ENCODE data around the gene TNFSF11.

The TNFSF11 gene

DNA sequence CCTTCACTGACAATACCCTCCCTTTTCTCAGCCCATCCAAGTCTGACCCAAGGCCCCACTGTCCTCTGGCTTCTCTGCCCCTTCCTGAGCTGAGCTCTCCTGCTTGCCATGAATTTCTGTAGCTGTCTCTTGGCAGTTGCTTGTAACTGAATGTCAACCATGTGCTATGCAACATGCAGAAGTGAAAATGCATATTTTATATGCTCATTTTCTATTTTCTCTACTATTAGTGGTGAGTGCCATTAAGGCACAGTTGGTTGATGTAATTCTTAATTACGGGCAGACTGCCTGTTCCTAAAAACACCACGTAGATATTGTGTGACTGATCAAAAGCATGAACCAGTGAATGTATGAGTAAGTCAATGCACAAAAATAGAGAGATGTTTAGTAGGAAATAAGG, 29.6 kb downstream of the TNFSF11 start:
- H3K4me3 ChIP-seq (ENCODE audit: control insufficient read depth, low read depth, low read length): no peak overlapping the region
- TF ChIP-seq, protein P1, sequence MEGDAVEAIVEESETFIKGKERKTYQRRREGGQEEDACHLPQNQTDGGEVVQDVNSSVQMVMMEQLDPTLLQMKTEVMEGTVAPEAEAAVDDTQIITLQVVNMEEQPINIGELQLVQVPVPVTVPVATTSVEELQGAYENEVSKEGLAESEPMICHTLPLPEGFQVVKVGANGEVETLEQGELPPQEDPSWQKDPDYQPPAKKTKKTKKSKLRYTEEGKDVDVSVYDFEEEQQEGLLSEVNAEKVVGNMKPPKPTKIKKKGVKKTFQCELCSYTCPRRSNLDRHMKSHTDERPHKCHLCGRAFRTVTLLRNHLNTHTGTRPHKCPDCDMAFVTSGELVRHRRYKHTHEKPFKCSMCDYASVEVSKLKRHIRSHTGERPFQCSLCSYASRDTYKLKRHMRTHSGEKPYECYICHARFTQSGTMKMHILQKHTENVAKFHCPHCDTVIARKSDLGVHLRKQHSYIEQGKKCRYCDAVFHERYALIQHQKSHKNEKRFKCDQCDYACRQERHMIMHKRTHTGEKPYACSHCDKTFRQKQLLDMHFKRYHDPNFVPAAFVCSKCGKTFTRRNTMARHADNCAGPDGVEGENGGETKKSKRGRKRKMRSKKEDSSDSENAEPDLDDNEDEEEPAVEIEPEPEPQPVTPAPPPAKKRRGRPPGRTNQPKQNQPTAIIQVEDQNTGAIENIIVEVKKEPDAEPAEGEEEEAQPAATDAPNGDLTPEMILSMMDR (conservative IDR thresholded peaks at IDR 0.05; ENCODE audit: control insufficient read depth, insufficient read depth, low read depth, low read length): no peak
- DNase-seq (ENCODE audit: low read depth): no peak

DNA sequence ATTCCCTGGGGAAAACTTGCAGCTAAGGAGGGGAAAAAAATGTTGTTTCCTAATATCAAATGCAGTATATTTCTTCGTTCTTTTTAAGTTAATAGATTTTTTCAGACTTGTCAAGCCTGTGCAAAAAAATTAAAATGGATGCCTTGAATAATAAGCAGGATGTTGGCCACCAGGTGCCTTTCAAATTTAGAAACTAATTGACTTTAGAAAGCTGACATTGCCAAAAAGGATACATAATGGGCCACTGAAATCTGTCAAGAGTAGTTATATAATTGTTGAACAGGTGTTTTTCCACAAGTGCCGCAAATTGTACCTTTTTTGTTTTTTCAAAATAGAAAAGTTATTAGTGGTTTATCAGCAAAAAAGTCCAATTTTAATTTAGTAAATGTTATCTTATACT, 33.6 kb downstream of the TNFSF11 start:
- no peak for DNase-seq (ENCODE audit: low read depth)
- H3K4me3 ChIP-seq (ENCODE audit: control insufficient read depth, low read depth, low read length): no peak overlapping the region
- TF ChIP-seq, protein P1 (conservative IDR thresholded peaks at IDR 0.05; ENCODE audit: control insufficient read depth, insufficient read depth, low read depth, low read length): no peak

DNA sequence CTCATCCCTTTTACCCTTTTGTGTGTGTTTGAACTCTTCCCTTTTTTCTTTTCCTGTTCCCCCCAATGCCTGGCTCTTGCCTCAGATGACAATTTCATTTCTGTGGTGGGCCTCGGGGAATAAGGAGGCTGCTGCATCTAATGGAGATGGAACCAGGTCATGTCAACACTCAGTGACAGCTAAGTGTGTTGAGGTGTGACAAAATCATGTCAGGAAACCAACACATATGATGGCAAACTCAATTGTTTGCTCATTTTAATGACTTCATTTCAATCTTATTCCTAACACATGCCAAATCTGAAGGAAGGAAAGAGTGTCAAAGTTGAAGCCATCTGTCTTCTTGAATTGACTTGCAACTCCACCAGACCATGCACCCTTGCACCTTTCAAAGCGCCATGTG, 36.7 kb downstream of the TNFSF11 start:
- no peak for DNase-seq (ENCODE audit: low read depth)
- TF ChIP-seq, protein P1 (conservative IDR thresholded peaks at IDR 0.05; ENCODE audit: control insufficient read depth, insufficient read depth, low read depth, low read length): no peak
- H3K4me3 ChIP-seq (ENCODE audit: control insufficient read depth, low read depth, low read length): no peak overlapping the region

DNA sequence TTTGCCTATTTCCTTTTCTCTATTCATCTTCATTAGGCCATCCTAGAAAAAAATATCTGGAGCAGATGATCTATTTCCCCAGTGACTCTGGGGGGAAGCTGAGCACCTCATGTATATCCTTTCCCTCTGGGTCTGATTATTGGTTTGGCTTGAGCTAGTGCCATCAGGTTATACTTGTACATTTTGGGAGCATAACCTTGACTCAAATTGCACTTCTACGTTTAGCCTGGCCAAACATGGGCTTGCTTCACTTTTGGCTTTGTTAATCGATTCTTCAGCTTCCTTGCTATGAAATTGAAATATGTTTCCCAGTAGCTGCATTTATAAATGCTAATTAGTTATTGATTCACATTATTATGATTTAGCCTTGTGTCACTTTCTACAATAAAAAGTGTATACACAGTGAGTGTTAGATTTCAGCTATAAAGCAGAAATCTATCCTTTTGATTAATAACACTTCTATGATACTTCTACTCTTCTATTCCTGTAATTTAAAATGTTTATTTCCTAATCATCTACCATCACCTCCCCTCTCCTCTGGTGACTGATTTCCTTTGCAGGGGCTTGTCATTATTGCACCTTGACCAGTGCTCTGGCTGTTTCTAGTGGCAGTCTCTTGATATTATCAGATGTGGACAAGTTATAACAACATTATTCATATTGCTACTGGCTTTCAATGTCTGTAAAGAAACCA, 37.3 kb downstream of the TNFSF11 start:
- DNase-seq (ENCODE audit: low read depth): no peak
- H3K4me3 ChIP-seq (ENCODE audit: control insufficient read depth, low read depth, low read length): no peak overlapping the region
- TF ChIP-seq, protein P1 (conservative IDR thresholded peaks at IDR 0.05; ENCODE audit: control insufficient read depth, insufficient read depth, low read depth, low read length): no peak

DNA sequence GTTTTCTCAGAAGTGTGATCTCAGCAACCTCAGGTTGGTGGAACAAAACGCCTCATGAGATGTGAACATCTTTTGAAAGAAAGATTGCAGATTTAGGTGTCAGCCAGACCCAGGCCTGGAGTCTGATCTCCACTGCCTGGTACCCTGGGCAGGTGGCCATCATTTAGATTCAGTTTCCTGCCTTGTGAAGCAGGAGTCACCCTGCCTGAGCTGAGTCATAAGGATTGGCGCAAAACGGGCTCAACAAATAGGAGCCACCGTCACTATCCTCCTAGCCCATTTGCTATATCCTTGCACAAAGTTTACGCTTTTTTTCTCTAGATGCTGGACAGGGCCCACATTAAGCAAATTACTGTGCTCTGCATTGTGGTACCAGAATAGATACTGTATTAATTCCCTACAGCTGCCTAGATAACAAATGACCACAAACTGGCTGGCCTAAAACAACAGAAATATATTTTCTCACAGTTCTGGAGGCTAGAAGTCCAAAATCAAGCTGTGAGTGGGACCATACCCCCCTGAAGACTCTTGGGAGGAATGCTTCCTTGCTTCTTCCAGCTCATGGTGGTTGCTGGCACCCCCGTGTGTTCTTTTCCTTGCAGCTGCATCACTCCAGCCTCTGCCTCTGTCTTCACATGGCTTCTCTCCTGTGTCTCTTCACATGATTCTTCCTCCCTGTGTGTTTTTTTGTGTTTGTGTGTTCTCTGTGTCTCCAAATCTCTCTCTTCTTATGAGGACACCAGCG, 38.2 kb downstream of the TNFSF11 start:
- TF ChIP-seq, protein P1 (conservative IDR thresholded peaks at IDR 0.05; ENCODE audit: control insufficient read depth, insufficient read depth, low read depth, low read length): no peak
- H3K4me3 ChIP-seq (ENCODE audit: control insufficient read depth, low read depth, low read length): no peak overlapping the region
- peak; percentile 34 for DNase-seq (ENCODE audit: low read depth)

DNA sequence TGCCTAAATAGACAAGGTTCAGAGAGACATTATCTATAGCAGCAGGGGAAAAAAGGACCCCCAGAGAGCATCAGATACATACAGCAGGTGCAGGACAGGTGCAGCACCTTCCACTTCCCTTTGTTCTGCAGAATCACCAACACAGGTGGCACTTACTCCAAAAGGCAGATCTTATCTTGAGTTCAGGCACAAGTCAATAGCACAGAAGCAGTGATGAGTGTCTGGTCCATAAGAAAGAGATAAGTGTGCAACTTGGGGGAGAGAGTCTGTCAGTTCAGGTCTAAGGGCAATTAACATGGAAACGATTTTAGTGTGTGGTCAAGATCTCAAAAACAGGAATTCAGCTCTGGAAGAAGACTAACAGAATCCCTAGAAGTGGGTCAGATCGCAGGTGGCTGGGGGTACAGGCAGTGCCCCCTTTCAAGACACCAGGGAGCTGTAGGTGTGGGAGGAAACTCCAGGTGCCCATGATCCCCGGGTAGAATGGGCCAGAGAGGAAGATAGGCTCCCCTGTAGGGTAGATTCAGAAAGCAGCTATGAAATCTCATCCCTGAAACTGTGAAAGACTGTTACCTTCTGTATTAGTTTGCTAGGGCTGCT, 40.6 kb downstream of the TNFSF11 start:
- H3K4me3 ChIP-seq (ENCODE audit: control insufficient read depth, low read depth, low read length): no peak overlapping the region
- no peak for DNase-seq (ENCODE audit: low read depth)
- TF ChIP-seq, protein P1 (conservative IDR thresholded peaks at IDR 0.05; ENCODE audit: control insufficient read depth, insufficient read depth, low read depth, low read length): no peak

All from fibroblast of mammary gland (primary cell).